GM19467 (cell line): Measurements from ENCODE around the gene POU6F2.
"Not testable (repeated sequence)": the region's sequence is repeated elsewhere in the genome, so short reads cannot be mapped to it uniquely, and the experiment has no call there.

ENCODE experiments used
- ATAC-seq: cut with Tn5 transposase; IDR thresholded peaks from one replicate; pipeline ENCODE4 v1.9.1; 2021; ENCODE audit warnings: mild to moderate bottlenecking, moderate library complexity; ENCODE audit not compliant: unreplicated experiment

Gene POU6F2, protein sequence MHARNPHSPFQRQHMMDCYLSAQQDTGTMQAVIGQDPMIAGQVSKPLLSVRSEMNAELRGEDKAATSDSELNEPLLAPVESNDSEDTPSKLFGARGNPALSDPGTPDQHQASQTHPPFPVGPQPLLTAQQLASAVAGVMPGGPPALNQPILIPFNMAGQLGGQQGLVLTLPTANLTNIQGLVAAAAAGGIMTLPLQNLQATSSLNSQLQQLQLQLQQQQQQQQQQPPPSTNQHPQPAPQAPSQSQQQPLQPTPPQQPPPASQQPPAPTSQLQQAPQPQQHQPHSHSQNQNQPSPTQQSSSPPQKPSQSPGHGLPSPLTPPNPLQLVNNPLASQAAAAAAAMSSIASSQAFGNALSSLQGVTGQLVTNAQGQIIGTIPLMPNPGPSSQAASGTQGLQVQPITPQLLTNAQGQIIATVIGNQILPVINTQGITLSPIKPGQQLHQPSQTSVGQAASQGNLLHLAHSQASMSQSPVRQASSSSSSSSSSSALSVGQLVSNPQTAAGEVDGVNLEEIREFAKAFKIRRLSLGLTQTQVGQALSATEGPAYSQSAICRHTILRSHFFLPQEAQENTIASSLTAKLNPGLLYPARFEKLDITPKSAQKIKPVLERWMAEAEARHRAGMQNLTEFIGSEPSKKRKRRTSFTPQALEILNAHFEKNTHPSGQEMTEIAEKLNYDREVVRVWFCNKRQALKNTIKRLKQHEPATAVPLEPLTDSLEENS

GRCh38 chr7:38977685-38978084, at the start of gene POU6F2:
Gene POU6F2 (plus strand): TSS chr7:38977909. CDS start chr7:38977954, 45 bp downstream.
- no peak for ATAC-seq

- ATAC-seq = no peak
Measured at GRCh38 chr7:38928506-38928905, 49.2 kb upstream of the POU6F2 start.

- ATAC-seq = no peak
Measured at GRCh38 chr7:38929460-38930171, 48.1 kb upstream of the POU6F2 start.

DNA sequence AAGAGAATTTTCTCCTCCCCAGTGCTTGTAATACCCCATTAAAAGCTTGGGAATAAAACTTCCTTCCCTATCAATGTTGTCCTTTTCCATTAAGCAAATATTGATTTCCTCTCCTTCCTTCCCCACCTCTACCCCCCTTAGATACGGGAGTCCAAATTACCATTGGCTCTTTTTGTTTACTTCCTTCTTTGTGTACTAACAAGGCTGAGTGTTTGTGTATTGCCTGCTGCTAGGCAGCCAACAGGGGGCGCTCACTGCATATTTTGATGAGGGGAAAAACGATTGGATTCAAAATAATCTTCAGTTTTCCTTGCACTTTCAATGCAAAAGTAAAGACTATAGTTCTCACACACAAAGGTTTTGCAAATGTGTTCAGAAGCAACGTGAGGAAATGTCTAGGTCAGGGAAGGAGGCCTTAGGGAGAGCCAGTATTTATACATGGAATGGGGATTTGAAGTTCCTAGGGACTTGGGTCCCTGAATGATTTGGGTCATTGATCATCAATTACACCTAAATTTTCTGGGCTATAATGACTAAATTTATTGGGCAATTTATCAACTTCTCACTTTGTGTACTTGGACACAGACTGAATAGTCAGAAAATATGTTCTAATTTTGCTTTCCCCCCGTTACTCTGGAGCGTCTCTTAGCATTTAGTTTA, 45.1 kb upstream of the POU6F2 start:
- ATAC-seq = peak; percentile 69

DNA sequence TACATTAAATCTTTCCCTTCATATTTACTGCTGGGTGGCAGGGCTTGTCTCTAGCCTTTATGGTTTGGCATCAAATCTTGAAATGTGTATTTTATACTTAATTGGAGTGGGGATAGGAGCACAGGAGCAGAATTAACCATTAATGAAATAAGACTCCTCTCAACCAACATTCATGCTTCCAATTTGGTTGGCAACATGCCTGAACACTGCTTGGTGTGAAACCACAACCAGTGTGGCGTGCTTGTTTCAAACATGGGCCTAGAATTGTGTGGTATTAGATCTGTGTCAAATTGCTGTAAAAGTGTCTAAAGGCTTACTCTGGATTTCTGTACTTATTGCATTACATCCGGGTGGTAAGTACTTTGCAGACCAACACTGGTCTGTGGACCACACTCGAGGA, 43.7 kb upstream of the POU6F2 start:
- ATAC-seq = no peak

DNA sequence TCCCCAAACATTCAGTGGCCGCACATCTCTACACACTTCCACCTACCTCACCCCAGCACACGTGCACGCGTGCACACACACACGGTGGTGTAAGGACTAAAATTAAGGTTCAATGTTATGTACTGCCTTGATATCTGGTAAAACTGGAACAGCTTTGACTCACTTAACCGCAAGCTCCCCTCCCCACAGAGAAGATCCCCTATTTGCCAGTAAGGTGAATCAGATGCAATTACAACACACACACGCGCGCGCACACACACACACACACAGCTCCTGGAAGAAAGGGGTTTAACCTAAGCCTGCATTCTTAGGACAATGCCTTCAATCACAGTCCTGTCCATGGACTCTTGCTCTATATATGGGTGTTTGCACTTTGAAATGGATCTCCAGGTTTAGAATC, 43.2 kb upstream of the POU6F2 start:
- ATAC-seq = no peak

GRCh38 chr7:38936641-38937040, 41.1 kb upstream of the POU6F2 start:
- no peak for ATAC-seq

DNA sequence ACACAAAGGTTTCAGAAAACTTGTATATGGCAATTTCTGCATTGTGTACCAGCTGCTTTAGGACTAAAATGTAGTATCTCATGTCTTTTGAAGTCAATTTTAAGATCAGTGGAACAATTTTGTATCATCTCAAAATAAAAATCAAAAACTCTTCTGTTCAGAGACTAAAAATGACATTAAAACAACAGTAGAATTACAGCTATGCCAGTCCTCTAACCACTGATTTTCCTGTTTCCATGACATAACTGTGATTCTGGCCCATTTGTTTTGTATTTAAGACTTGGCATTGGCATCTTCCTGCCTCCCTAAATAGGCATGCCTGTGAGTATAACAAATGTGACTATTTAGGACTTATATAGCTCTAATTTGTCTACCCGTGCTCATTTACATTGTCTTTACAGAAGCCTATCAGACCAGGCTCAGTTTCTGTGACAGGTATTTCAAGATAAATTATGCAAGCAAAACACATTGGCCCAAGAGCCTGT, 39.7 kb upstream of the POU6F2 start:
- ATAC-seq = no peak

DNA sequence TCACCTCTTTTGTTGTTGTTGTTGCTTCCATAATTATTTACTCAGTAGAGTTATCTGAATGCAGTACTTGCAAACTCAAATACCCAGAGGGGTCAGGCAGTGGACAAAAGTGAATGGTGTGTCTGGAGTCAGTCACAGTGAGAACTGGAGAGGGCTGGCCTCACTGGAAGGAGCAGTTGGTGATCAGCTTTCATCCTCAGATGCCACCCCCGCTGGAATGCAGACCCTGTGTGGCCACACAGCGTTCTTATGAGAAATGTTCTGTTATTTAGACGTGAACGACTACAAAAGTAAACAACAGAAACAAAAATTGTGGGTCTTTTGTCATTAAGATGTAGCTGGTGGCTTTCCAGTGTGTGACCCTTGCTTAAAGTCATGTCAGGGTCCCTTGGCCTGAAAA, 39.1 kb upstream of the POU6F2 start:
- no peak for ATAC-seq

DNA sequence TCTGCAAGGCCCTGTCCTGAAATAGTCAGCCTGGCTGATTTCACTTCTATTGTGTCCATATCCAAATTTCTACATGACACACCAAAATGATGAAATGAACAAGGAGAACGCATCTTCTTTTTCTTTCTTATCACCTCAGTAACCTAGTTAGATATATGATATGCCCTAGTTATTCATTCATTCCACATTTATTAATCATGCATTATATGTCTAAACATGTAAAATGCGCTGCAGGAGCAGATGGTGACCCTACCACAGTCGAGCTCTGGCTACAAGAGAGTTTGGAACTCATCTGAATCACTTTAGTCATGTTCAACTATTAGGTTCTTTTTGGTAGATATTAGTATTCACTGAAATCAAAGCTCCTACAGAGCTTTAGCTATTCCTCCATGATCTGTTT, 36.9 kb upstream of the POU6F2 start:
- ATAC-seq = no peak

DNA sequence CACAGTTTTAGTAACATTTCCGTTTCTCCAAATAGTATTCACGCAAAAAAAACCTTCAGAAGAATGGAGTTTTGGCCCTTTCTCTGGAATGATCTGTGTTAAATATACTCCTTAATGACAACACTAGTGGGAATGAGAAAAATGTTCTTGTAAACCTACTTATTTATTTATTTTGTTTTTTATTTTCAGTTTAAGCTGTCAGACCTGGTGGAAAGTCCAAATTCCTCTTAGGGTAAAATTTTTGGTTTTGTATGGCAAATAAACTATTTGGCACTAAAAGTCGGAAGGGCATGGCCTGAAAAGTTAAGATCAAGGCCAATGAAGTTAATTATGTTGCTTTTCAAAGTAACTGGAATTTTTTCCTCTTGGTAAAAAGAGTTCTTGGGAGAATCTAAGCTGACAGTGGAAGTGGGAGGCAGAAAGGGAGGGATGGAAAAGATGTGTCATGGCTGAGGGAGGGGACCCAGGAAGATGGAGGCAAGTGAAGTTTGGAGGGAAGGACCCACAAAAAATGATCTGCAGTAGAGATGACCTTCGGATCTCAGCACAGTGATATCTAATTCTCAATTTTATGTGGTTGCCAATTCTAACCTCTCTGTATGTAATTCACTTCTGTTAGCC, 35.2 kb upstream of the POU6F2 start:
- no peak for ATAC-seq

DNA sequence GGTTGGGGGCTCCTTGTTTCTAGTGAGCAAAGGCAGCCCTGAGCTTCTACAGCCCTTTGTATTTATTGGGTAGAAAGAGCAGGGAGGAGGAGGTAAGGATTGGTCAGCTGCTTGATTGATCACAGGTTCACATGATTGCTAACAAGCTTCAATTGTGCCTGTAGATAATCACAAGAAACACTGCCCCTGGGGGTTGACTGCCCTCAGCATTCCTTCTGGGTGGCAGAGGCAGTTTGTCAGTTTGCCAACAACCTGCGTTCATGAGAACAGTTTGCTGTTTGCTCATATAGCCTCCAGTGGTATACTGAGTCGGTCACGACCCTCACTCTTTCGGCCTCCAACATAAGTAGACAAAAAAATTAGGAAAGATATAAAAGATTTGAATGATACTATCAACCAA, 30.2 kb upstream of the POU6F2 start:
- not testable (repeated sequence) for ATAC-seq

GRCh38 chr7:38950309-38950708, 27.4 kb upstream of the POU6F2 start:
- ATAC-seq = no peak

DNA sequence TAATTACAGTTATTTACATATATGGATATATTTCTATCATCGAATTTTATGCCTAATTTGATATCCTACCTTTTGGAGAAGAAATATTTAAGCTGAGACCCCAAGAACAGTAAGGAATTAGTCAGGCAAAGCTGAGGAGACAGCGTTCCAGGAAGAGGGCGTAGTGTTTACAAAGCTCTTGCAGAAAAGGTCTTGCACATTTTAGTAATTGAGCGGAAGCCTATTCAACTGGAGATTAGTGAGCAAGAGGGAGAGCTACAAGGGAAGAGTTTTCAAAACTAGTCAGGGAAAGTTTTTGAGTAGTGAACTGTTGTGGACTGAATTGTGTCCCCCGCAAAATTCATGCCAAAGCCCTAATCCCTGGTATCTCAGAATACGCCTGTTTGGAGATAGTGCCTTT, 26.5 kb upstream of the POU6F2 start:
- no peak for ATAC-seq

DNA sequence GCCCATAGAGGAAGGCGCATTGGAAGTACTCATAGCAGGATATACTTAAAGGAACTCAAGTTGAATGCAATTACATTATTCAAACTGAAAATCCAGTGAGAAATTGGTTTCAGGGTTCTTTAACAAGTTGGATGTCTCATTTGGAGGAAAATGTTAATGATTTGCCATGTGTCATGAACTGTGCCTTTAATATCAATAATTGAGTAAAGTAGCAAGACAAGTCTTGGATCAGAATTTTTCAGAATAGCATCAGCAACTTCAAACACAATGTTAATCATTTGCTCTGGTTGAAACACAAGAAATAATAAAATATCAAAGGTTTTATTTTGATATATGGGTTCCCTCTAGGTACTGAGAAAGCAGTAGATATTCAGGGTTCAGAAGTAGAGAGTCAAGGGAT, 24.5 kb upstream of the POU6F2 start:
- ATAC-seq = no peak

DNA sequence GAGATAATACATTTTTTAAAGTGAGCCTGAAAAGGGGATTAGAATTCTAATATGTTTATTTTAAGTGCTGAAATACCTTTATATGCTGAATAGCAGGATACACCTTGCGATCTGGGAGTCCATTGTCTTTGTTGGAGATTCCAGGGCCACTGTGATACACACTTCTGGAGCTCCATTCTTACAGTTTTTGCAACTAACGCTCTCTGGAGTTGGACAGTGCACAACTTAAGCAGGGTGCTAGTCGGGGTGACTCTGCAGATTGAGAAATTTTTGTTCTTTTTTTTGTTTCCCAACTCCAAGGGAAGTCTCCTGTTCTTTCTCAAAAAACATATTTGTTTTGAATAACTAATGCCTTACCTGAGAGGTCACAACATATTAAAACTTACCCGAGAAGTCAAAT, 23.7 kb upstream of the POU6F2 start:
- no peak for ATAC-seq

DNA sequence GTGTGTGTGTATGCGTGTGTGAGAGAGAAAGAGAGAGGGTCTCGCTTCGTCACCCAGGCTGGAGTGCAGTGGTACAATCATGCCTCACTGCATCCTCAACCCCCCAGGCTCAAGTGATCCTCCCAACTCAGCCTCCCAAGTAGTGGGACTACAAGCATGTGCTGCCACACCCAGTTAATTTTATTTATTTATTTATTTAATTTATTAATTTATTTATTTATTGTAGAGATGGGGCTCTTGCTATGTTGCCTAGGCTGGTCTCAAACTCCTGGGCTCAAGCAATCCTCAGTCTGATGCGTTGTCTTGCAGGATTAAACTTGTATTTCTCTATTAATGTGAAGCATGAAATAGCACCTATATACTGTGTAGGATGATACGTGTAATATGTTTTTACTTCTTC, 21.8 kb upstream of the POU6F2 start:
- ATAC-seq = no peak

DNA sequence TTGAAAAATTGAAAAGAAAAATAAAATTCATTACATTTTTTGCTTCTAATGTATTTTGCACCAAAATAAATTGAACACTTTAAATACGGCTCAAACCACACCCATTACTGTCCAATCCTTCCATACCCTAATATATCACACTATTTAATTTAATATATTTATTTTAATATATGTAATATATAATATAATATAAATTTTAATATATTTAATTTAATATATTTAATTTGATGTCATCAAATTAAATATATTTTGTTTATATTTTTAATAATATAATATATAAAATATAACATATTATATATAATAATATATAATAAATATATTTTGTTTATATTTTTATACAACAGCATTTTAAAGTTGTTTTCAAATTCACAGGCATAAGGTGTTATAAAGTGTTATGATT, 15.7 kb upstream of the POU6F2 start:
- ATAC-seq = no peak

- ATAC-seq = no peak
Measured at GRCh38 chr7:38964921-38965320, 12.8 kb upstream of the POU6F2 start.

- ATAC-seq = no peak
Measured at GRCh38 chr7:38973760-38974159, 3.9 kb upstream of the POU6F2 start.

DNA sequence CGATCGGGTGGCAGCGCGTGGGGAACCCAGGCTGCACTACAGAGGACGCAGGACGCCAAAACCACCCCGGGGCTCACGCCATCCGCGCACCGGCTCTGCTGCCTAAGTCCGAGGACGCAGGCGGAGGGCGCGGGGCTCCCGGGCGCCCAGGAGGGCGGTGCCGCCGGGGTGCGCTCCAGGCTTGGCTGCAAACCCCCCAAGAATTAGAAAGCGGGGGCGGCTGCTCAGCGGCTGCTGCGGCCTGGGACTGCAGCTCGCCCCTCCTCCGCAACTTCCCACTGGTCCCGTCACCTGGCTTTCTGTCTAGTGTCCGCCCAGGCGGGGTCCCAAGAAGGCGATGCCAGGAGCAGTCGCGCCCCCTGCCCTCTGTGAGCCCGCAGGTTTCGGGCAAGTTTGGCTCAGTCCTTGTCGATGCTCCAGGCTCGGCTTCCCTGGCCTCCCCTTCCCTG, 1.7 kb upstream of the POU6F2 start:
- no peak for ATAC-seq
